ENCODE results near the gene CHRD. TPM values are rescaled to one million over a fixed set of nuclear protein-coding genes. Genes with fewer than 3 reads are reported as not detected.
A peak's percentile ranks its signal among the peaks of the same experiment; 100 is the strongest.

CHRD gene
- total and polyA plus RNA-seq, 9 of the 15 experiments (the other 6 are each of a cell fraction or from before 2014, with no cell fraction given) = 0.11 to 1.3 (median 0.59) TPM; not detected in 3

DNA sequence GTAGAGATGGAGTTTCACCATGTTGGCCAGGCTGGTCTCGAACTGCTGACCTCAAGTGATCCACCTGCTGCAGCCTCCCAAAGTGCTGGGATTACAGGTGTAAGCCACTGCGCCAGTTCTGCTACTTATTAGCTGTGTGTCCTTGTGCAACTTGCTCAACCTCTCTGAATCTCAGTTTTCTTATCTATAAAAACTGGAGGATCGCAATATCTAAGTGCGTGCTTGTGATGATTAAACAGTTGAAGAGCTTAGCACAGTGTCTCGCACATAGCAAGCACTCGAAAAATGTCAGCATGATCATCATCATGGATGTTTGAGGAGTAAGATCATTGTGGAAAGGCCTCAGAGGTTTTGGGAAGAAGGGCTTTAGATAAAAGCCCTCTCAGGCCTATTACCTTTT lies 29.2 kb upstream of the CHRD start:
- no TSS peak for BruUV-seq (replicated peaks)
- in situ Hi-C loops (cut with MboI) = no loop called here

More for the DNA sequence above, 29.2 kb upstream of the CHRD start:
- ATAC-seq (no peak), DNase-seq (ENCODE audit: extremely low read depth in 1 of 4, low spot score in 3 of 4) (no peak), FAIRE-seq (no peak)
- no peaks in the 10 kb centered on the region for H3K27me3 ChIP-seq (ENCODE audit: control insufficient read depth in 2 of 2, insufficient read depth in 2 of 2, low read length in 2 of 2)
- intact Hi-C loops (cut with micrococcal nuclease) = no loop called here
- POLR2A ChIA-PET = interaction anchor here (1.5 to 2.0 kb wide), 2 partner anchors 8 to 21 kb away, joined by 5 to 6 read pairs; no protein-coding TSS in a partner anchor
- WGBS (ENCODE audit: insufficient coverage, low coverage, missing lambda C conversion rate) = 90% methylated on average over 6 of the region's 6 CpGs
- TF ChIP-seq RCOR1 (IDR thresholded peaks at IDR 0.05; ENCODE audit: borderline replicate concordance in 1 of 2, low read depth in 2 of 2, low read length in 2 of 2) (0 out of 4 replicates have a peak, but pooled peaks of 1 of the 2 experiments have one; percentile 23), YY1 (IDR thresholded peaks at IDR 0.05; ENCODE audit: borderline replicate concordance in 1 of 3, control insufficient read depth in 1 of 3, extremely low read depth in 1 of 3, insufficient read depth in 3 of 3, insufficient read length in 1 of 3, insufficient replicate concordance in 2 of 3, low read depth in 1 of 3, low read length in 2 of 3) (no peak), ADNP (tag; IDR thresholded peaks at IDR 0.05) (0 out of 2 replicates have a peak, but pooled peaks have one; percentile 36), KDM1A (IDR thresholded peaks at IDR 0.05) (peak in 1 of 2 experiments; percentile 86; a peak in 3 of 4 replicates), HDAC2 (IDR thresholded peaks at IDR 0.05) (peak; percentile 49; the same call in 1 of the 2 replicates), BCOR (IDR thresholded peaks at IDR 0.05) (peak; percentile 97), SMARCA5 (IDR thresholded peaks at IDR 0.05) (peak; percentile 86), RBM25 (IDR thresholded peaks at IDR 0.05; ENCODE audit: low read depth, low read length, severe bottlenecking) (peak; percentile 78), ZFP36 (IDR thresholded peaks at IDR 0.05; ENCODE audit: low read depth, low read length, partially characterized antibody) (peak; percentile 70)
- TF ChIP-seq, protein P1, sequence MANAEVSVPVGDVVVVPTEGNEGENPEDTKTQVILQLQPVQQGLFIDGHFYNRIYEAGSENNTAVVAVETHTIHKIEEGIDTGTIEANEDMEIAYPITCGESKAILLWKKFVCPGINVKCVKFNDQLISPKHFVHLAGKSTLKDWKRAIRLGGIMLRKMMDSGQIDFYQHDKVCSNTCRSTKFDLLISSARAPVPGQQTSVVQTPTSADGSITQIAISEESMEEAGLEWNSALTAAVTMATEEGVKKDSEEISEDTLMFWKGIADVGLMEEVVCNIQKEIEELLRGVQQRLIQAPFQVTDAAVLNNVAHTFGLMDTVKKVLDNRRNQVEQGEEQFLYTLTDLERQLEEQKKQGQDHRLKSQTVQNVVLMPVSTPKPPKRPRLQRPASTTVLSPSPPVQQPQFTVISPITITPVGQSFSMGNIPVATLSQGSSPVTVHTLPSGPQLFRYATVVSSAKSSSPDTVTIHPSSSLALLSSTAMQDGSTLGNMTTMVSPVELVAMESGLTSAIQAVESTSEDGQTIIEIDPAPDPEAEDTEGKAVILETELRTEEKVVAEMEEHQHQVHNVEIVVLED (CRISPR knock-in tag; IDR thresholded peaks at IDR 0.05) = no peak
- TF ChIP-seq, protein P2, sequence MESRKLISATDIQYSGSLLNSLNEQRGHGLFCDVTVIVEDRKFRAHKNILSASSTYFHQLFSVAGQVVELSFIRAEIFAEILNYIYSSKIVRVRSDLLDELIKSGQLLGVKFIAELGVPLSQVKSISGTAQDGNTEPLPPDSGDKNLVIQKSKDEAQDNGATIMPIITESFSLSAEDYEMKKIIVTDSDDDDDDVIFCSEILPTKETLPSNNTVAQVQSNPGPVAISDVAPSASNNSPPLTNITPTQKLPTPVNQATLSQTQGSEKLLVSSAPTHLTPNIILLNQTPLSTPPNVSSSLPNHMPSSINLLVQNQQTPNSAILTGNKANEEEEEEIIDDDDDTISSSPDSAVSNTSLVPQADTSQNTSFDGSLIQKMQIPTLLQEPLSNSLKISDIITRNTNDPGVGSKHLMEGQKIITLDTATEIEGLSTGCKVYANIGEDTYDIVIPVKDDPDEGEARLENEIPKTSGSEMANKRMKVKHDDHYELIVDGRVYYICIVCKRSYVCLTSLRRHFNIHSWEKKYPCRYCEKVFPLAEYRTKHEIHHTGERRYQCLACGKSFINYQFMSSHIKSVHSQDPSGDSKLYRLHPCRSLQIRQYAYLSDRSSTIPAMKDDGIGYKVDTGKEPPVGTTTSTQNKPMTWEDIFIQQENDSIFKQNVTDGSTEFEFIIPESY (CRISPR knock-in tag; IDR thresholded peaks at IDR 0.05) = 0 out of 2 replicates have a peak, but pooled peaks have one; percentile 18
- TF ChIP-seq, protein P3, sequence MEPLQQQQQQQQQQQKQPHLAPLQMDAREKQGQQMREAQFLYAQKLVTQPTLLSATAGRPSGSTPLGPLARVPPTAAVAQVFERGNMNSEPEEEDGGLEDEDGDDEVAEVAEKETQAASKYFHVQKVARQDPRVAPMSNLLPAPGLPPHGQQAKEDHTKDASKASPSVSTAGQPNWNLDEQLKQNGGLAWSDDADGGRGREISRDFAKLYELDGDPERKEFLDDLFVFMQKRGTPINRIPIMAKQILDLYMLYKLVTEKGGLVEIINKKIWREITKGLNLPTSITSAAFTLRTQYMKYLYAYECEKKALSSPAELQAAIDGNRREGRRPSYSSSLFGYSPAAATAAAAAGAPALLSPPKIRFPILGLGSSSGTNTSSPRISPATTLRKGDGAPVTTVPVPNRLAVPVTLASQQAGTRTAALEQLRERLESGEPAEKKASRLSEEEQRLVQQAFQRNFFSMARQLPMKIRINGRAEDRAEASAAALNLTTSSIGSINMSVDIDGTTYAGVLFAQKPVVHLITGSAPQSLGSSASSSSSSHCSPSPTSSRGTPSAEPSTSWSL (CRISPR knock-in tag; IDR thresholded peaks at IDR 0.05; ENCODE audit: borderline replicate concordance) = no peak
- H3K27ac ChIP-seq (ENCODE audit: extremely low read depth, low read depth, low read length) = no peak overlapping the region
- H3K79me2 ChIP-seq (ENCODE audit: control insufficient read depth, insufficient read depth, low read length) = peaks cover 8% of the 10 kb centered on the region; the same call in 2 of the 3 replicates
- H3K4me2 ChIP-seq (ENCODE audit: insufficient read depth, low read length) = no peak overlapping the region
- H3K9ac ChIP-seq (ENCODE audit: insufficient read depth in 1 of 2, low read depth in 2 of 2, low read length in 2 of 2) = no peak overlapping the region
- peaks cover 56 to 78% of the 10 kb centered on the region in 2 experiments for H3K4me1 ChIP-seq (replicated peaks in 1 of 2; ENCODE audit: control insufficient read depth in 2 of 2, insufficient read depth in 2 of 2, low read length in 2 of 2)
- H3K9me3 ChIP-seq (replicated peaks; ENCODE audit: control insufficient read depth, insufficient read depth, low read depth, low read length) = no peaks in the 10 kb centered on the region
- H2AFZ ChIP-seq (ENCODE audit: low read depth, low read length) = no peak overlapping the region
- peaks cover 68% of the 10 kb centered on the region; the same call in 2 of the 3 replicates for H3K36me3 ChIP-seq (ENCODE audit: control insufficient read depth, insufficient read depth, low read length)
- no peak overlapping the region for H3K4me3 ChIP-seq
- H4K20me1 ChIP-seq (replicated peaks; ENCODE audit: control insufficient read depth, insufficient read depth, low read length) = no peaks in the 10 kb centered on the region
- CTCF ChIA-PET (ENCODE audit: low intra/inter-chr PET ratio) = no interaction called here
- H3K9me1 ChIP-seq (ENCODE audit: control insufficient read depth, insufficient read depth, low read length) = peaks cover 6% of the 10 kb centered on the region

Data from K562 (cell line).